PFSK-1 (cell line): ENCODE results near the gene PTRHD1.

Source experiments
- FOXP2 ChIP-seq: optimal IDR thresholded peaks from 2 replicates; pipeline ENCODE3; 2011; ENCODE audit warnings: borderline replicate concordance, control low read depth, inconsistent platforms; ENCODE audit not compliant: insufficient read depth; ENCODE audit errors: extremely low read length, extremely low read depth
- POLR2AphosphoS5 ChIP-seq: IDR thresholded peaks from 2 replicates; pipeline ENCODE4 v1.6.1; 2012; ENCODE audit warnings: low read depth, mild to moderate bottlenecking, control low read depth, low read length, moderate library complexity
- SIN3A ChIP-seq: IDR thresholded peaks from 2 replicates; pipeline ENCODE4 v1.6.1; 2012; ENCODE audit warnings: mild to moderate bottlenecking, low read length, moderate library complexity, borderline replicate concordance; ENCODE audit not compliant: insufficient read depth
- TAF1 ChIP-seq: IDR thresholded peaks from 2 replicates; pipeline ENCODE4 v1.6.1; 2012; ENCODE audit warnings: low read length, control low read depth, borderline replicate concordance; ENCODE audit not compliant: insufficient read depth
- TF ChIP-seq, protein P1 (sequence below), 2 experiments: IDR thresholded peaks; 2 replicates each; pipeline versions ENCODE4 v1.6.1 to v1.8.0; 2011 to 2012; ENCODE audit warnings: low read depth in 2 of 2, low read length in 2 of 2, control low read depth in 1 of 2, inconsistent platforms in 1 of 2, mild to moderate bottlenecking in 1 of 2, moderate library complexity in 1 of 2; ENCODE audit not compliant: insufficient read depth in 1 of 2

Gene PTRHD1

DNA sequence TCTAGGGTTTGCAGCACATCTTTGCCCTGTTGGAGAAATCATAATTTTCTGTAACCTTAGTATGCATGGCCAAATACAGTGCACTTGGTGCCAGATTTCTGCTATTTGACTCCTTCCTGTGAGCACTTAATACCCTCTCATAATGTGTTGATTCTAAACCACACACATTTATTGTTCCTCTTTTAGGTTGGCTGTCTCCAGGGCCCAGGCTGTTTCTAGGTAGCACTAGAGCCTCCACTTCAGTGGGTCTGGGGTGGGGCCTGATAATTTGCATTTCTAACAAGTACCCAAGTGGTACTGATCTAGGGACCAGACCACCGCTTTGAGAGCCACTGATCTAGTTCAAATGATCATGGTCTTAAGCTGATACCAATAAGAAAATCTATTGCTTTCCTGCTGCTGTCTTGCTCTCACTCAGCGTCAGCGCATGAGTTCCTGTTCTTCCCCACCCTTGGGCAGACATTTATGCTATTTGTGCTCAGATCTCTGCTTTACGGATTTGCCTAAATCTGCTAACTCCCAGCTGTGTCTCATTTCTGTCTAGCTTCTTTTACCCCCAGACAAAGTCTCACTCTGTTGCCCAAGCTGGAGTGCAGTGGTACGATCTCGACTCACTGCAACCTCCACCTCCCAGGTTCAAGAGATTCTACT lies 7.4 kb downstream of the PTRHD1 start:
- TF ChIP-seq POLR2AphosphoS5 (no peak), TAF1 (no peak), SIN3A (no peak), FOXP2 (no peak)
- TF ChIP-seq, protein P1, sequence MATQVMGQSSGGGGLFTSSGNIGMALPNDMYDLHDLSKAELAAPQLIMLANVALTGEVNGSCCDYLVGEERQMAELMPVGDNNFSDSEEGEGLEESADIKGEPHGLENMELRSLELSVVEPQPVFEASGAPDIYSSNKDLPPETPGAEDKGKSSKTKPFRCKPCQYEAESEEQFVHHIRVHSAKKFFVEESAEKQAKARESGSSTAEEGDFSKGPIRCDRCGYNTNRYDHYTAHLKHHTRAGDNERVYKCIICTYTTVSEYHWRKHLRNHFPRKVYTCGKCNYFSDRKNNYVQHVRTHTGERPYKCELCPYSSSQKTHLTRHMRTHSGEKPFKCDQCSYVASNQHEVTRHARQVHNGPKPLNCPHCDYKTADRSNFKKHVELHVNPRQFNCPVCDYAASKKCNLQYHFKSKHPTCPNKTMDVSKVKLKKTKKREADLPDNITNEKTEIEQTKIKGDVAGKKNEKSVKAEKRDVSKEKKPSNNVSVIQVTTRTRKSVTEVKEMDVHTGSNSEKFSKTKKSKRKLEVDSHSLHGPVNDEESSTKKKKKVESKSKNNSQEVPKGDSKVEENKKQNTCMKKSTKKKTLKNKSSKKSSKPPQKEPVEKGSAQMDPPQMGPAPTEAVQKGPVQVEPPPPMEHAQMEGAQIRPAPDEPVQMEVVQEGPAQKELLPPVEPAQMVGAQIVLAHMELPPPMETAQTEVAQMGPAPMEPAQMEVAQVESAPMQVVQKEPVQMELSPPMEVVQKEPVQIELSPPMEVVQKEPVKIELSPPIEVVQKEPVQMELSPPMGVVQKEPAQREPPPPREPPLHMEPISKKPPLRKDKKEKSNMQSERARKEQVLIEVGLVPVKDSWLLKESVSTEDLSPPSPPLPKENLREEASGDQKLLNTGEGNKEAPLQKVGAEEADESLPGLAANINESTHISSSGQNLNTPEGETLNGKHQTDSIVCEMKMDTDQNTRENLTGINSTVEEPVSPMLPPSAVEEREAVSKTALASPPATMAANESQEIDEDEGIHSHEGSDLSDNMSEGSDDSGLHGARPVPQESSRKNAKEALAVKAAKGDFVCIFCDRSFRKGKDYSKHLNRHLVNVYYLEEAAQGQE (IDR thresholded peaks at IDR 0.05; ENCODE audit: insufficient read depth in 1 of 2, low read depth in 2 of 2, low read length in 2 of 2) = no peak

DNA sequence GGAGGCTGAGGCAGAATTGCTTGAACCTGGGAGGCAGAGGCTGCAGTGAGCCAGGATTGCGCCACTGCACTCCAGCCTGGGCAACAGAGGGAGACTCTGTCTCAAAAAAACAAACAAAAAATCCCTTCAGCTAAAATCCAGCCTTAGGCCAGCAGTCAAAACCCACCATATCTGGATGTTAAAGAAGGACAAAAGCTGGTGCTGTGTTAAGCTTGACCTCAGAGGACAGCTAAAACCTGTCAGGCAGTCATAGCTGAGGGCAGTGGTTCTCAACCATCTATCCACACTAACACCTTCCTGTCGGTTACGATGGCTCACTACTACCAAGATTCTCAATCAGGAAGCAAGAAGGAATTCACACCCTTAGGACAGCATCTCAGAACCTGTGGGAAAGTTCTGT lies 9.6 kb downstream of the PTRHD1 start:
- TF ChIP-seq FOXP2 = no peak
- TF ChIP-seq, protein P1 (IDR thresholded peaks at IDR 0.05; ENCODE audit: insufficient read depth in 1 of 2, low read depth in 2 of 2, low read length in 2 of 2) = no peak
- TF ChIP-seq TAF1 = no peak
- no peak for TF ChIP-seq SIN3A
- no peak for TF ChIP-seq POLR2AphosphoS5

DNA sequence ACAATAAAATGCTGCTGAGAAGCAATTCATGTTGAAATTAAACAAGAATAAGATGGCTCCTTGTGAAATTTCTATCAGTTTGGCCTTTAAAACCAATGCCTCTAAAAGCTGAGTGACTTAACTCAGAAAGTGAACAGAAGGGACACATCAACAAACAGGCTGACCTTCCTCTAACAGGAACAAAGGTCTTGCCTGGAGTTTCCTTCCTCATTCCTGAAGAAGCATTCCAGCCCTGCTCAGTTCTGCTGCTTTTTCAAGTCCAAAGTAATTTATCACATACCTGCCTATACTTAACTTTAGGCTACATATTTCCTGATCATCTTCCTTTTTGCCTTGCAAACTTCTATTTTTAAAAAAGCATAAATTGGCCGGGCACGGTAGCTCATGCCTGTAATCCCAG lies 14.1 kb downstream of the PTRHD1 start:
- TF ChIP-seq, protein P1 (IDR thresholded peaks at IDR 0.05; ENCODE audit: insufficient read depth in 1 of 2, low read depth in 2 of 2, low read length in 2 of 2) = no peak
- no peak for TF ChIP-seq TAF1
- TF ChIP-seq FOXP2 = no peak
- no peak for TF ChIP-seq POLR2AphosphoS5
- no peak for TF ChIP-seq SIN3A

DNA sequence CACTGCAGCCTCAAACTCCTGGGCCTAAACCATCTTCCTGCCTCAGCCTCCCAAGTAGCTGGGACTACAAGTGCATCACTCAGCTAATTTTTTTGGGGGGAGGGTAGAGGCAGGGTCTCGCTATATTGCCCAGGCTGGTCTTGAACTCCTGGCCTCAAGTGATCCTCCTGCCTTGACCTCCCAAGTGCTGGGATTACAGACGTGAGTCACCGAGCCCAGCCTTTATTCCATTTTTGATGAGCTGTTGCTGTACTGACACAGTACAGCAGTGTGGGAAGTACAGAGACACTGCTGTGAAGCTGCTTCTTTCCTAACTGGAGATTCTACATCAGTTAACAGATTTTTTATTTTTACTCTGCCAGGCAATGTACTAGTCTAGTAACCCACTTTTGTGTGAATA lies 18.8 kb downstream of the PTRHD1 start:
- TF ChIP-seq TAF1 = no peak
- no peak for TF ChIP-seq FOXP2
- TF ChIP-seq POLR2AphosphoS5 = no peak
- TF ChIP-seq, protein P1 (IDR thresholded peaks at IDR 0.05; ENCODE audit: insufficient read depth in 1 of 2, low read depth in 2 of 2, low read length in 2 of 2) = no peak
- TF ChIP-seq SIN3A = no peak
